GM21529 (cell line): ENCODE measurements around the gene PLA2G2C.

ENCODE experiments used
- ATAC-seq: cut with Tn5 transposase; IDR thresholded peaks from one replicate; pipeline ENCODE4 v1.9.1; 2021; ENCODE audit not compliant: unreplicated experiment

Gene PLA2G2C

DNA sequence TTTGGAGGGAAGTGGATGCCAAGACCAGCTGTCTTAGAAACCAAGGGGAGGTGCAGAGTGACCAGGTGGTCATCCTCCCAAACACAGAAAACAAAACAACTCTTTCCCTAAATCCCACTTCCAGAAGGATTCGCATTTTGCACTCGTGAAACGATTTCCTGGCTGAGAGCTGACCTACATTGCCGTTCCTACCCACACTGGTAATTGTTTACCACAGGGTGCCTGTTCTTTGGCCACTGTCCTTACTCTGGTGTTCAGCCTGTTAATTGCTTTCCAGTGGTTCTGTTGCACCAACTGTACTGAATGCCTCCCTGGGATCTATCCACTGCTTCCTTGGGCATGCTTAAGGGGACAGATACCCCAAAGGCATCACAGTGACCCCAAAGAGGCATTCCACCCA lies 23.2 kb upstream of the PLA2G2C start:
- ATAC-seq: no peak

DNA sequence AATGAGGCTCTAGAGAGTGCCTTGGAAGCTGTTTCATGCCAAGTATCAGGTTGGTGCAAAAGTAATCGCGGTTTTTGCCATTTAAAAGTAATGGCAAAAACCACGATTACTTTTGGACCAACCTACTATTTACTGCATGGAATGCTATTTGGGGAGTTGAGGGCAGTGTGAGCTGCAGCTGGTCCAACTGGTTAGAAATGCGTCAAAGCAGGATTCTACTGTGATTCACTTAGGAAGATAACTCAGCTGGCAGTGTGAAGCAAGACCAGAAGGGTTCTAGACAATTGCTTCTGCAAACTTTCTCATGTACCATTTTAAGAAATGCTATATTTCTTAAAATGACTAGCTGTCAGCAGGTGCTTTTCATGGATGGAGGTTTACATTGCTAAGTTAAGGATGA lies 21.2 kb upstream of the PLA2G2C start:
- no peak for ATAC-seq

DNA sequence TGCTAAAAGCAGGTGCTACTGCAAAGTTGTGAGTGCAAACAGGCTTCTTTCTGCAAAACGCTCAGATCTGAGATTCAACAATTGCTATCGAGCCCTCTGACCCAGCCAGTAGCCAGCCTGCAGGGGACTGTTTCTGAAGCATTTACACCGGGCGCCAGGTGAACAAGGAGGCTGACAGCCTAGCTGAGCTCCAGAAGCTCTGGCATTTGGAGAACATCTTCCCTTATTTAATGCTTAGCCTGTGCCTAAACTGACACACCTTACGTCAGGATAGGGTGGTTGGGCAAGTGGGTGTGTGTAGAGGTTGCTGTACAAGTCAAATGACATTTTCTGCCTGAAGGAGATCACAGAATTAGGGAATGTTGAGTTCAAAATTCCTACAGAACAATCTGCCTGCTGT lies 15.8 kb upstream of the PLA2G2C start:
- no peak for ATAC-seq

DNA sequence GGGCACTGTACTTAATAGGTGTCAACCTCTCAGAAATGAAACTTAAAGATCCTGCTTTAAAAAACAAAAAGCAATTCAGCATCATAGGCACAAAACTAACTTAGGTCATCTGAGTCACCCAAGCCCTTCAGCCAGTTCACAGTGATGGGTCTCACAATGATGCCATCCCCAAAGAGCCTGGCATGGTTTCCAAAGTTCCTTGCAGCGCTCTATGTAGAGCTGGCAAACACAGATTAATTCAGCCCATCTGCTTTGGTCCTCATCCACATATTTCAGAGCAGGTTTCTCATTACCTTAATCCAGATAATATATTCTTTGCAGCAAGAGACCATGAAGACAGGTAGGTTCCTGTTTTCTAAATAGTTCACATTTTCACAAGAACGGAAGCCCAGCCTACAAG lies 14.6 kb upstream of the PLA2G2C start:
- no peak for ATAC-seq

DNA sequence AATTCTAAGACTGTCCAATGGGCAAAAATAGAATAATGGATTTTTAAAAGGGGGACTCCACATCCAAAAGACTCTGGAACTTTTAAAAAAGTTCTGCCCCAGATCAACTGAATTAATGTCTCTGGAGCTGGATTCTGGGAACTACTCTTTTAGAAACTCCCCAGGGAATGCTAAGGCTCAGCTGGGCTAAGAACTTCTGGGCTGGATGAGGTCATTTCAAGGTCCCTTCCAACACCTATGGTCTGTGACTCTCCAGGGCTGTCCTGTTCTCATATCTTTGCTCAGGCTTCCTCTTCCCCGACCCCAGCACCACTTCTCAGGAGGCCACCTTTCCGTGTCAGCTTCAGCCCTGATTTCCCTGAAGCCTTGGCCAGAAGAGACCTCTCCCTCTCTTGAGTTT lies 13.5 kb upstream of the PLA2G2C start:
- no peak for ATAC-seq

DNA sequence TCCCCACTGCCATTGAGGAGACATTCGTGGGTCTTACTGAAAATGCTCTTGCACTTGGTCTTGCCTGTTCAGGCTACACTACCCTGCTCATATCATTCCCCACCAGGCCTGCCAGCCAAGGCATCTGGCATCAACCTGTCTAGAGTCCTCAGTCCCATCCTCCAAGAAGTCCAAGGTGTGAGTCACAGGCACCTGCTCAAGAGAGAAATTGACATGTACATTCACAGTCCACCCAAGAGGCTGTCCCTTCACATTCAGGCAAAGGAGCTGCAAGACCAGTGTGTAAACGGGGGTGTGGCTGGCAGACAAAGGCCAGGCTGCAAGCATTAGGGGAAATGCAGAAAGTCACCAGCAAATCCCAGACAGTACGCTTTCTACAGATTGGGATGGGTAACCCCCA lies 13.1 kb upstream of the PLA2G2C start:
- ATAC-seq: no peak

DNA sequence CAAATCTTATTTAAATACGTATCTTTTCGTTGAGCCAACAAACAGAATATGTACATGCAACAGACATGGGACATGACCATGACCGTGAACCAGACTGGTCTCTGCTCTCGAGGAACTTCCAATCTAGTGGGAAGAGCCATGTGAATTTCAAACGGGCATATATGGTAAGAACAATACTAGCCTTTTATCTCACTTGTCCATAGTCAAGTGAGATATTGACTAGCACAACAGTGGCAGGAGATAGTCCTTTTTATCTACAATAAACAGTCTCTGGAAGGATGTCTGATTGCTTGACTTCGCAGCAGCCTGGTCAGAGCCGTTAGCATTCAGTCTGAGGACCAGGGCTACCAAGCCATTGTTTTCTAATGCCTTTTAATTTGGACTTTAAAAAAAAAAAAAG lies 12.6 kb upstream of the PLA2G2C start:
- ATAC-seq: no peak

DNA sequence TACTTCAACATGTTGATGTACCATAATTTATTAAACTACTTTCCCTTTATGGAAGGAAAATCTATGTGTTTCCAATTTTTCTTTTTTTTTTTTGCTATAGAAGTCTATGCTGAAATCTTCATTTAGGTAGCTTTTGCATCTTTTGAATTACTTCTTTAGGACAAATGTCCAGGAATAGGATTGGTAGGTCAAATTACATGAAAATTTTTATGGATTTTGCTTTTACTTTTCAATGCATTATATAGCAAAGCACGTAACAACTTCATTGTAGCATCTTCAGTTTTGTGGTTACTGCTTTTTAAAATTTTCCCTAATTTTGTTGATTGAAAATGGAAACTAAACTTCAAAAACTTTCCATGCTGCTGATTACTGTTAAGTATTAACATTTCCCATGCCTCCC lies 12.0 kb upstream of the PLA2G2C start:
- ATAC-seq: no peak

DNA sequence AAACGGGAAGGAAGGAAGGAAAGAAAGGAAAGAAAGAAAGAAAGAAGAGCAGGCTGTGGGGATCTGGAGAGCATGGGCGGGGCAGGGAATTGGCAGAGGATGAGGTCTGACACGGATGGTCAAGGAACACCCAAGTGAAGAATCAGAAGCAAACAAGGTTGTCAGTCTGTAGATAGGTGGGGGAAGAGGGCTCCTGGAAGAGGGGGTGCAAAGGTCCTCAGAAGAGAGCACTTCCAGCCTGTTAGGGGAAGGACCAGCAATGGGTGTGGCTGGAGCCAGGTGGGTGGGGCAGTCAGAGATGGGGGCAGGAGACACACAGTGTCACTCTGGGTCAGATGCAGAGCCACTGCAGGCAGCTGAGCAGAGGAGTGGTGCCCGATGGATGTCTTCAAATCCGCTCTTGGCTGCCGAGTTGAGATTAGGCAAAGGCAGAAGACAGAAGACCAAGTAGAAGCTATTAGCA lies 11.0 kb upstream of the PLA2G2C start:
- ATAC-seq: no peak

DNA sequence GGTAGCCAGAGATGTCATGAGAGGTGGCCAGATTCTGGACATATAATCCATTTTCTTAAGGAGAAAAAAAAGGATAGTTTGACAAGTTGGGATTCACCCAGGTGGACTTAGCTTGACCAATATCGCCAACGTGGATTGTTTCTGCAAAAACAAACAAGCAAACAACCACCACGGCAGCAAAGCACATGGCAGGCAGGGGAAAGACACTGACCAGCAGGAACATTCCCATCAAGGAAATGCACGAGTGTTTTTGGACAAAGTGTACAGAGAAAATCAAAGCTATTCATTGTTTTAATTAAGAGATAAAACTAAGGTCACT lies 9.1 kb upstream of the PLA2G2C start:
- ATAC-seq: no peak

DNA sequence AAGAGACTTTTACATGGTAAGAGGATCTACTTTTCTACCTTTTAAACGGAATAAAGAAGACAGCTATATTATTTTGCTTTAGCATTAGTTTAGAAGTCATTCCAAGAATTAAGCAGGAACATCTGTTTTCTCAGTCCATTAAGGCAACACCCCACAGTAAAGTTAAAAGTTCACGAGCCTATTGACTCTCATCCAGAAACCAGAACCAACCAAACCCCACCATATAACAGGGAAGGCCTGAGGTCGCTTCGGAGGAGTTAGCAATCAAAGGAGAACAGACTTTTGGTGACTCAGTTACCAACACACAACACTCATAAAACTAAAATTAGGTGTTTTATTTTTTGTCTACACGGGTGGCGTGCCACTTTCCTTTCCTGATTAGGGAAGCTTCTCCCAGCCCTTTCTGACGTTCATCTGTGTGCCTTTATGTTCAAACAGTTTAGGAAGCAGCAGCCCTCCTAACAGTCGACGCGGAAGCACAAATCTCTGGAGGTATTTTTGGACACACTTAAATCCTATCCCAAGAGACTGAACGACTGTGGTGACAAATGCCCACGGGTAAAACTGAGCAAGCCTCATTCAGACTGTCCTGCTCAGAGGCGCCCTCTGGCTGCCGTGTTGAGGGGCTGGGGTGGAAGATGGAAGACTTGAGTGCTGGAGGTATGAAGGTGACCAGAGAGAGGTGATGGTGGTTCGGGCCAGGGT lies 8.6 kb upstream of the PLA2G2C start:
- ATAC-seq: no peak

DNA sequence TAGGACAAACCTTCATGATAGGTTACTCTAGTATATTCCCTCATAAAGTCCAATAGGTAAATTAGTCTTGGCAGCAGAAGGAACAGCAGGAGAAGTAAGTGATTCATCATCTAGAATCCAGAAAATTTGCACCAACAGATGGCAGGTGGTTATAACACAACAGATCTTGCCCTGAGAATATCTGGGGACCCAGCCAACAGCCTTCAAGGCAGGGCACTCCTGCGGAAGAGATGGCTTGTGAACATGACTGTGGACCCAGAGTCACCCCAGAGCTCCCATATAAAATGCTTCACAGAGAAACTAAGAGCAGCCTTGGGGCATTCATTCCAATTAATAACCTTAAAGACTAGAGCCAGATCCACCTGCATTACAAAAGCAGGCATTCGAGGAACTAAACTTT lies 7.9 kb upstream of the PLA2G2C start:
- no peak for ATAC-seq

DNA sequence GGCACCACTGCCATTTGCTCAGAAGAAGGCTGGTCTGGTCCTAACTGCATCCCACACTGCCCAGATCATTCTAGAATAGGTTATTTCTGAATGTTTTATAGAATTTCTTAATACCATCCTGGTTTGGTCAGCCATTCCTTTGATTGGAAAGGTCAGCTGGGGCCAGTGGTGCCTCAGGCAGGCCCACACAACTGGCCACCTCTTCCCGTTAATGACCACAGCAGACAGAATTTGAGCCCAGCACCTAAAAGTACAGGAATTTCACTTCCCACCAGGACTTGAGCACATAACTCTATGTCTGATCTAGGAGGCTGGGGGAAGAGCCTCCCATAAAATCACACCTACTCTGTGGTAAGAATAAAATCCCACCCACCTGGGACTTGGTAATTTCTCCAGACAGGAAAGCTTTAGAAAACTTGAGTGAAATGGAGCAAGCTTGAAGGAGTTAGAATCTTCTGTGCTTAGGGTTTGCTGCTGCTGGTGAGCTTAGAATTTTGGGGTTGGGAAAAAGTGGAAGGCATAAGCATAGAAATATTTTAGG lies 6.6 kb upstream of the PLA2G2C start:
- ATAC-seq: no peak

DNA sequence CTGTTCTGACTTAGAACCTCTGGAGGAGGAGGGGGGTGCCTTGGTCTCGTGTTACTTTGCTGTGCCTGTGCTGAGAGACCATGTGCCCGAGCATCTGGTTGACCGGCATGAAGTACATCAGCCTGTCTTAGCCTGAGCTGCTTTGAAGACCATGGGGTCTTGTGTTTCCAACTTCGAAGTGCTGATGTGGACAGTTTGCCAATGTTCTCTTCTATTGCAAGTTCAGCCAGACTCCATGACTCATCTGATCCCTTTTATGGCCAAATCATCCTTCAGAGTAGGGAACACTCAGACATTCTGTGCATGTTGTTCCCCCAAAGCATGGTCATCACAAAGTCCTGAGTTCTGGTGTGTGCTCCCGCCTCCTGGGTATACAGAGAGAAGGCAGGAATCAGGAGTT lies 6.0 kb upstream of the PLA2G2C start:
- ATAC-seq: no peak

DNA sequence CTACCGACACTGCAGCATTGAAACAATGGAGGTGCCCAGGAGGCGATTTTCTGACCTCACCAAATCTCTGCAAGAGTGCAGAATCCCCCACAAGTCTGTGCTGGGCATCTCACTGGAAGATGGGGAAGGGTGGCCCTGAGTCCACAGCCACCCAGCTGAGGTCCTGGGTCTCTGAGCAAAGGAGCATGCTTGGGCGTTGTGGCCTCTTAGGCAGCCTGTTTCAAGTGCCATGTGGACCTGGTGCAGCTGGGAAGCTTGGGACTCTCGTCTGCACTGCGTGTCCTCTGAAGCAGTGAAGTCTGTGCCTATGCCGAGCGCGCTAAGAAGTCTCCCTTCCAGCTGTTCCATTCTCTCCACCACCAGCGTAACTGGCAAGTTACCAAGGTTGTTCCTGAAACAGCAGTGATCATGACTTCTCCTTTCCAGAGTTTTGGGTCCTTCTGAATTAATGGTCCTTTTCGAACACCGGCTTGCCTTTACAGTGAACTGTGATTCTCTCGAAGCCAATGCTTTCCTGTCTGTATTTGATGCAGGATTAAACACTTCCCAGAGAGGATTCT lies 5.0 kb upstream of the PLA2G2C start:
- no peak for ATAC-seq

DNA sequence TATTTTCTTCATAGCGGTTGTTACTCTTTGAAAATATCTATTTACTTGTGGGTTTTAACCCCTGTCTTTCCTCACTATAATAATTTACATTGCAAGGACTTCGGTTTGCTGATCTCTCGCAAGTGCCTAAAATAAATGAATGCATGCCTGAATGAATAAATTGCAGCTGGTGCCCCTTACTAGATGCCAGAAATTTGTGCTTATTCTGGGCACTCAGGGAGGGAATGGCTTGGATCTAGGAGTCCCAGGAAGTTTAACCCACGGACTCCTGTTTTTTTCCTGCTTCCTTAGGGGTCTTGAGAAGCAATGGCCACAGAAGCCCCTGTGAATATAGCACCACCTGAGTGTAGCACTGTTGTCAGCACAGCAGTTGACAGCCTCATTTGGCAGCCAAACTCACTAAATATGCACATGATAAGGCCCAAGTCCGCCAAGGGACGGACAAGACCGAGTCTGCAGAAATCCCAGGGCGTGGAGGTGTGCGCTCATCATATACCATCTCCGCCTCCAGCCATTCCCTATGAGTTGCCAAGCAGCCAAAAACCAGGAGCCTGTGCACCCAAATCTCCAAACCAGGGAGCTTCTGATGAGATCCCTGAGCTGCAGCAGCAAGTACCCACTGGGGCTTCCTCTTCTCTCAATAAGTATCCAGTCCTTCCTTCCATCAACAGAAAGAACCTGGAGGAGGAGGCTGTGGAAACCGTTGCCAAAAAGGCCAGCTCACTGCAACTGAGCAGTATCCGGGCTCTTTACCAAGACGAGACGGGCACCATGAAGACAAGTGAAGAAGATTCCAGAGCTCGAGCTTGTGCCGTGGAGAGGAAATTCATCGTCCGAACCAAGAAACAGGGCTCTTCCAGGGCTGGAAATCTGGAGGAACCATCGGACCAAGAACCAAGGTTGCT lies 4.2 kb upstream of the PLA2G2C start:
- no peak for ATAC-seq

DNA sequence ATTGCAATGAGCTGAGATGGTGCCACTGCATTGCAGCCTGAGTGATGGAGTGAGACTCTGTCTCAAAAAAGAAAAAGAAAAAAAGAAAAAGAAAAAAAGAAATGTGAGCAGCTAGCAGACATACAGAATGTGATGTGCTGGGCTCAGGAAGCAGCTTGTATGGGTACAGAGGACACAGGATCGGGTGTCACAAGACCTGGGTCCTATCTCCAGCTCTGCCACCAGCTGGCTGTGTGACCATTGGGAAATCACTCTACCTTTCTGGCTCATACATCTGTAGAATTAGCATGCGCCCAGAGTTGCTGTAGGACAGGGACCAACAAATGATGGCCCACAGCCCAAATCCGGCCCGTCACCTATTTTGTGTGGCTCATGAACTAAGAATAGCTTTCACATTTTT lies 3.3 kb upstream of the PLA2G2C start:
- ATAC-seq: no peak

DNA sequence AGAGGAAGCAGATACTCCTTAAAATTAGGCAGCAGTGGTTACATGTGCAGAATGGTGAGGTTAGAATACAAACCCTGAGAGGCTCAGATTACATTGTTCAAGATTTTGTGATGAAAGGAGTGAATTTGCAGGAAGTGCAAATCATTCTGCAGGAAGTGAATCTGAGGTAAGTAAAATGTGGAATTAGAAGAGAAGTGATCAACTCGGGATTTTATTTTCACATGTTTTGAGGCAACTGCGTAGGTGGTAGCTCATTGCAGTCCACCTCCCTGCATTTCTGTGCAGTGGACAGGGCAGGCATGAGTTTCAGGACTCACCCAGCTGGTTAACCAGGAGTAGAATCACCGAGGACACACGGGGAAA lies 2.1 kb upstream of the PLA2G2C start:
- ATAC-seq: no peak

DNA sequence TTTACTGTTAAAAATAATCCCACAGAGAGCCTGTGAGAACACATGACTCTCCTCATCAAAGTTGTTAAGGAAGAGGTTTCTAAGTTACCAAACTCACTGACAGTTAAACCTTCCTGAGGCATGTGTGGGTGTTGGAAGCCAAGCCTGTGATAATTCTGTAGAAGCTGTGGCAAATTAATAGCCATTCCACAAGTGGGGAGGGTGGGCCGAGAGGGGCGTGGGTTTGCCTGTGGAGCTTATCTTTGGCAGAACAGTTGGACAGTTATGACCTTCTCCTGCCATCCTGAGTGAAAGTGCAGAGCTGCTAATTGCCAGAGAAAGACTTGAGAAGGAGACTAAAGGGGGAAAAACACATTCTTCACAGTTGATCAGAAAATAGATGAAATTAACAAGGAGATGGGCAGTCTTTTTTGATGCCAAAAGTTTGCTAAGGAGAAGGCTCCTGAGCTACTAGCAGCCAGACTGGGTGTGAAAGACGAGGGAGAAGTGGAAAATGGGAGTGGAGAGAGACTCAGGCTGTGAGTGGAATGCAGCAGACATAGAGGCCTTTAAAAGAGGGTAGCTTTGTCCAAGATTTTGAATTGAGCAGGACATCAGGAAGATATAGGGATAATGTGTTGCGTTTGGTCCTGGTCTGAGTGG lies 1.6 kb upstream of the PLA2G2C start:
- ATAC-seq: no peak

DNA sequence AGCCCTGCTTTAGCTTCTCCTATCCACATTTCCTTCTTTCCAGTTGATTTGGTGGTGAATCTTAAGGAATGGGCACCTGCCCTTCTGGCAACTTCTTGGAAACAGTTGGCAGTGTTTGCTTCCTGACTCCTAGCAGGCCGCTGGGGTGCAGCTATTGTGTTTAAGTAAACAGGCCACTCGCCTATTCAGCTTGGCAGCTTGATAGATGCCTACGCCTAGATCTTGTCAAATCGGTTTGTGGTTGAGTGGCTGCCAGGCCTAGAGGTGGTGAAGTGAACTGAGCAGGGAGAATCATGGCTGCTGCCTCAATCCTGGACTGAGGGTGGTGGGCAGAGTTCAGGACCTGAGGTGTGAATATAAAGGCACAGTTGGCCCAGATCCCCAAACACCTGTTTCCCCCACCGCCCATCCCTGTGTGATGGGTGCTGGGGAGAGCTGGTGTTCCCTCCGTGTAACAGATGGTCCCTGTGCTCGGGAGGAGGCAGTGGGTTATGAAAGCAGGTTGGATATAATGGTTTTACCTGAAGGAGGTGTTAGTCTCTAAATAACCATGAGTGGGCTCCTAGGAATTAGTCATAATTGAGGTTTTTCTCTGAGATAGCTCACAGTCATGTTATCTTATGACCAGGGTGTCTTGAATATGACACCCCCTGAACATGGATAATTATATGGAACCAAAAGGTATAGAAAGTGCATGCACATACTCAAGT lies 940 bp upstream of the PLA2G2C start:
- ATAC-seq: no peak
